GM12874 (cell line): ENCODE measurements around the gene CHMP1B.

Experiments
- CTCF ChIP-seq: IDR thresholded peaks from 2 replicates; pipeline ENCODE4 v1.5.1; 2011; ENCODE audit warnings: low read depth, mild to moderate bottlenecking, control low read depth, low read length, moderate library complexity; ENCODE audit not compliant: insufficient read depth

Gene CHMP1B

GRCh38 chr18:11849841-11850634 is 1.2 kb upstream of the CHMP1B start:
- TF ChIP-seq CTCF = no peak

- TF ChIP-seq CTCF = no peak
These were observed 430 bp upstream of the CHMP1B start for GRCh38 chr18:11850821-11851145.

GRCh38 chr18:11851806-11852337 is 659 bp downstream of the CHMP1B start:
- no peak for TF ChIP-seq CTCF

GRCh38 chr18:11857177-11857887 is 6.1 kb downstream of the CHMP1B start:
- TF ChIP-seq CTCF = no peak

- no peak for TF ChIP-seq CTCF
These were observed 8.1 kb downstream of the CHMP1B start for GRCh38 chr18:11859282-11859830.

- TF ChIP-seq CTCF = no peak
These were observed 8.7 kb downstream of the CHMP1B start for GRCh38 chr18:11859903-11860407.
